GM23338 (cell line): ENCODE results near the gene CDKN2AIP. TPM values are rescaled to one million over a fixed set of nuclear protein-coding genes. Genes with fewer than 3 reads are reported as not detected.

Experiments used
- ATAC-seq: fragments of 200-7000 bp; cut with Tn5 transposase; 3 replicates; pipeline ENCODE4 v1.9.1; 2020
- DNase-seq: peaks from one replicate; pipeline ENCODE4 v3.0.0-alpha.2; 2015; ENCODE audit warnings: low spot score
- H2AFZ ChIP-seq: fragments of 200-600 bp; sonication (generic); 2 replicates; pipeline ENCODE4 v1.8.0; 2016; ENCODE audit warnings: antibody characterized with exemption, mild to moderate bottlenecking, moderate library complexity
- H3F3A ChIP-seq: fragments of 200-600 bp; sonication (generic); replicated peaks from 2 replicates; pipeline ENCODE4 v1.8.0; 2017; ENCODE audit warnings: antibody characterized with exemption, mixed run types, low read depth
- H3K27ac ChIP-seq: fragments of 200-600 bp; sonication (generic); 2 replicates; pipeline ENCODE4 v1.6.1; 2016; ENCODE audit warnings: low read depth
- H3K27me3 ChIP-seq: fragments of 200-600 bp; sonication (generic); 2 replicates; pipeline ENCODE4 v1.8.0; 2016; ENCODE audit warnings: mild to moderate bottlenecking, mixed run types, moderate library complexity; ENCODE audit not compliant: insufficient read depth
- H3K36me3 ChIP-seq: fragments of 200-600 bp; sonication (generic); 2 replicates; pipeline ENCODE4 v1.8.0; 2016; ENCODE audit warnings: mild to moderate bottlenecking; ENCODE audit not compliant: insufficient read depth
- H3K4me1 ChIP-seq: fragments of 200-600 bp; sonication (generic); 2 replicates; pipeline ENCODE4 v1.8.0; 2016; ENCODE audit warnings: mild to moderate bottlenecking, moderate library complexity; ENCODE audit not compliant: insufficient read depth
- H3K4me2 ChIP-seq: fragments of 200-600 bp; sonication (generic); 2 replicates; pipeline ENCODE4 v1.7.1; 2017; ENCODE audit warnings: mixed run types
- H3K4me3 ChIP-seq: fragments of 200-600 bp; sonication (generic); 2 replicates; pipeline ENCODE4 v1.6.1; 2016; ENCODE audit warnings: mixed run types
- H3K79me2 ChIP-seq: fragments of 200-600 bp; sonication (generic); replicated peaks from 2 replicates; pipeline ENCODE4 v1.8.0; 2017; ENCODE audit warnings: mild to moderate bottlenecking; ENCODE audit not compliant: insufficient read depth
- H3K9me2 ChIP-seq: fragments of 200-600 bp; sonication (generic); 2 replicates; pipeline ENCODE4 v1.8.0; 2017; ENCODE audit not compliant: insufficient read depth
- H4K20me1 ChIP-seq: fragments of 200-600 bp; sonication (generic); replicated peaks from 2 replicates; pipeline ENCODE4 v1.8.0; 2017; ENCODE audit warnings: mild to moderate bottlenecking; ENCODE audit not compliant: insufficient read depth
- H3K27ac Mint-ChIP-seq: 2 replicates; pipeline ENCODE4 v1.8.0; 2020; ENCODE audit warnings: inconsistent platforms, mild to moderate bottlenecking, moderate library complexity, mixed read lengths
- H3K27me3 Mint-ChIP-seq: 3 replicates; pipeline ENCODE4 v1.8.0; 2022; ENCODE audit warnings: low read depth, mild to moderate bottlenecking, moderate library complexity, mixed read lengths, inconsistent platforms; ENCODE audit not compliant: insufficient read depth, poor library complexity
- H3K36me3 Mint-ChIP-seq: 3 replicates; pipeline ENCODE4 v1.8.0; 2021; ENCODE audit warnings: low read depth, mild to moderate bottlenecking, inconsistent platforms, moderate library complexity, mixed read lengths
- H3K4me1 Mint-ChIP-seq: 3 replicates; pipeline ENCODE4 v1.8.0; 2020; ENCODE audit warnings: mild to moderate bottlenecking, inconsistent platforms, mixed read lengths
- H3K4me3 Mint-ChIP-seq: 3 replicates; pipeline ENCODE4 v1.8.0; 2021; ENCODE audit warnings: moderate library complexity, mild to moderate bottlenecking, inconsistent platforms, mixed read lengths
- H3K9me3 Mint-ChIP-seq: 3 replicates; pipeline ENCODE4 v1.8.0; 2020; ENCODE audit warnings: moderate library complexity, mild to moderate bottlenecking, inconsistent platforms, mixed read lengths
- CREB1 ChIP-seq: fragments of 250-450 bp; sonication (Bioruptor Pico); IDR thresholded peaks from 2 replicates; pipeline ENCODE4 v1.5.0; 2020; ENCODE audit warnings: low read depth, mild to moderate bottlenecking, moderate library complexity
- EZH2 ChIP-seq: fragments of 200-600 bp; sonication (generic); IDR thresholded peaks from one replicate; pipeline ENCODE4 v1.8.0; 2017; ENCODE audit warnings: antibody characterized with exemption, mild to moderate bottlenecking, low read depth; ENCODE audit not compliant: unreplicated experiment
- EZH2phosphoT487 ChIP-seq: fragments of 200-600 bp; sonication (generic); IDR thresholded peaks from one replicate; pipeline ENCODE4 v1.8.1; 2018; ENCODE audit warnings: antibody characterized with exemption; ENCODE audit not compliant: unreplicated experiment
- JUNB ChIP-seq: IDR thresholded peaks from one replicate; pipeline ENCODE4 v1.6.1; 2016; ENCODE audit warnings: antibody characterized with exemption; ENCODE audit not compliant: unreplicated experiment
- NANOG ChIP-seq: IDR thresholded peaks from 2 replicates; pipeline ENCODE4 v1.6.1; 2016; ENCODE audit warnings: antibody characterized with exemption, borderline replicate concordance
- POLR2AphosphoS5 ChIP-seq: IDR thresholded peaks from 2 replicates; pipeline ENCODE4 v1.6.1; 2016; ENCODE audit warnings: antibody characterized with exemption, low read depth
- STAT1 ChIP-seq: IDR thresholded peaks from one replicate; pipeline ENCODE4 v1.6.1; 2016; ENCODE audit warnings: antibody characterized with exemption; ENCODE audit not compliant: unreplicated experiment
- ZNF114 ChIP-seq: fragments of 250-450 bp; sonication (Bioruptor Pico); IDR thresholded peaks from 2 replicates; pipeline ENCODE4 v1.5.0; 2020; ENCODE audit warnings: mild to moderate bottlenecking, moderate library complexity
- ZNF331 ChIP-seq: fragments of 250-450 bp; sonication (Bioruptor Pico); IDR thresholded peaks from 2 replicates; pipeline ENCODE4 v1.5.0; 2020; ENCODE audit warnings: low read depth, mild to moderate bottlenecking, moderate library complexity
- polyA plus RNA-seq: library from polyadenylated mRNA; unstranded; fragments of >200 nt; fragmentation: Nextera tagmentation; extraction: Ambion mirVana; gene quantifications from 2 replicates; pipeline ENCODE4 v1.2.1, GENCODE V29; 2016
- total RNA-seq: library from RNA; depleted of rRNA; stranded (reverse); fragments of >200 nt; shearing (Covaris generic); gene quantifications from 2 replicates; pipeline ENCODE4 v1.2.3, GENCODE V29; 2014
- TF ChIP-seq, protein P1 (sequence below), 2 experiments: fragments of 200-600 bp in 1 of 2; sonication (generic) in 1 of 2; conservative IDR thresholded peaks; 2 replicates each; pipeline versions ENCODE4 v1.5.1 to v1.6.1; 2016 to 2017; ENCODE audit warnings: antibody characterized with exemption in 2 of 2, low read depth in 2 of 2, mild to moderate bottlenecking in 2 of 2, moderate library complexity in 1 of 2
- TF ChIP-seq, protein P2 (sequence below): IDR thresholded peaks from 2 replicates; pipeline ENCODE4 v1.6.1; 2016; ENCODE audit warnings: antibody characterized with exemption
- TF ChIP-seq, protein P3 (sequence below): fragments of 250-450 bp; sonication (Bioruptor Pico); IDR thresholded peaks from 2 replicates; pipeline ENCODE4 v1.5.0; 2020; ENCODE audit warnings: mild to moderate bottlenecking, moderate library complexity
- TF ChIP-seq, protein P4 (sequence below): IDR thresholded peaks from one replicate; pipeline ENCODE4 v1.6.1; 2018; ENCODE audit warnings: antibody characterized with exemption; ENCODE audit not compliant: unreplicated experiment

The CDKN2AIP gene
- total and polyA plus RNA-seq, 2 experiments from 2014 or later = 15.2 to 27.2 TPM

DNA sequence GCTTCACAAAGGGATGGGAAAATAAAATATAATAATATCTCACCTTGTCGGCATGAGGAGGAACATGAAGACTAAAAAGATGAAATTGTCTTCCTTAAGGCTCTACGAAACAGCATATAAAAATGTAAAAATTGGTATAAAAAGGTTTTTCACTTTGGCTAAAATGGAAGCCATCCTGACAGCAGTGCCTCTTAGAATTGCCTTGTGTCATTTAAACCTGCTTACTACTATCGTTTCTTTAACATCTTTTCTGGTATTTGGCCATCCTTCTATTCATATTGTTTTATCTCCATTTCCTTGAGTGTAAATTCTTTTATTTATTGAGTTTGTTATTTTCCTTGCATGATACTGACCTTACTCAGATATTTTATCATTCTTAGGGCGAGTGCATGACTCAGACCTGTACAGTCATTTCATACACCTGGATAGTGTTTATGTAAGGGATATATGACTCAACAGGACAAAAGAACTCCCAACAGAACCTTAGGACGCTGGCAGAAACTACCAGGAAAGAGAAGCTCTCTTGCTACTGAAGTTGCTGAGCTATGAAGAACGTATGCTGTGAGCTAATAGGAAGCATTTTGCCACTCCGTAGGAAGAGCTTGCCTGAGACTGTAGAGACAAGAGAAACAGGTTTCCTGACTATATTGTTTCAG is 5.8 kb upstream of the CDKN2AIP start:
- TF ChIP-seq ZNF114 (CRISPR knock-in tag) (no peak), EZH2phosphoT487 (no peak), NANOG (no peak), ZNF331 (no peak), JUNB (no peak), POLR2AphosphoS5 (no peak), STAT1 (no peak), EZH2 (no peak), CREB1 (no peak)
- TF ChIP-seq, protein P1, sequence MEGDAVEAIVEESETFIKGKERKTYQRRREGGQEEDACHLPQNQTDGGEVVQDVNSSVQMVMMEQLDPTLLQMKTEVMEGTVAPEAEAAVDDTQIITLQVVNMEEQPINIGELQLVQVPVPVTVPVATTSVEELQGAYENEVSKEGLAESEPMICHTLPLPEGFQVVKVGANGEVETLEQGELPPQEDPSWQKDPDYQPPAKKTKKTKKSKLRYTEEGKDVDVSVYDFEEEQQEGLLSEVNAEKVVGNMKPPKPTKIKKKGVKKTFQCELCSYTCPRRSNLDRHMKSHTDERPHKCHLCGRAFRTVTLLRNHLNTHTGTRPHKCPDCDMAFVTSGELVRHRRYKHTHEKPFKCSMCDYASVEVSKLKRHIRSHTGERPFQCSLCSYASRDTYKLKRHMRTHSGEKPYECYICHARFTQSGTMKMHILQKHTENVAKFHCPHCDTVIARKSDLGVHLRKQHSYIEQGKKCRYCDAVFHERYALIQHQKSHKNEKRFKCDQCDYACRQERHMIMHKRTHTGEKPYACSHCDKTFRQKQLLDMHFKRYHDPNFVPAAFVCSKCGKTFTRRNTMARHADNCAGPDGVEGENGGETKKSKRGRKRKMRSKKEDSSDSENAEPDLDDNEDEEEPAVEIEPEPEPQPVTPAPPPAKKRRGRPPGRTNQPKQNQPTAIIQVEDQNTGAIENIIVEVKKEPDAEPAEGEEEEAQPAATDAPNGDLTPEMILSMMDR (conservative IDR thresholded peaks at IDR 0.05; ENCODE audit: low read depth in 2 of 2) = no peak
- TF ChIP-seq, protein P2, sequence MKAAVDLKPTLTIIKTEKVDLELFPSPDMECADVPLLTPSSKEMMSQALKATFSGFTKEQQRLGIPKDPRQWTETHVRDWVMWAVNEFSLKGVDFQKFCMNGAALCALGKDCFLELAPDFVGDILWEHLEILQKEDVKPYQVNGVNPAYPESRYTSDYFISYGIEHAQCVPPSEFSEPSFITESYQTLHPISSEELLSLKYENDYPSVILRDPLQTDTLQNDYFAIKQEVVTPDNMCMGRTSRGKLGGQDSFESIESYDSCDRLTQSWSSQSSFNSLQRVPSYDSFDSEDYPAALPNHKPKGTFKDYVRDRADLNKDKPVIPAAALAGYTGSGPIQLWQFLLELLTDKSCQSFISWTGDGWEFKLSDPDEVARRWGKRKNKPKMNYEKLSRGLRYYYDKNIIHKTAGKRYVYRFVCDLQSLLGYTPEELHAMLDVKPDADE = no peak
- TF ChIP-seq, protein P3, sequence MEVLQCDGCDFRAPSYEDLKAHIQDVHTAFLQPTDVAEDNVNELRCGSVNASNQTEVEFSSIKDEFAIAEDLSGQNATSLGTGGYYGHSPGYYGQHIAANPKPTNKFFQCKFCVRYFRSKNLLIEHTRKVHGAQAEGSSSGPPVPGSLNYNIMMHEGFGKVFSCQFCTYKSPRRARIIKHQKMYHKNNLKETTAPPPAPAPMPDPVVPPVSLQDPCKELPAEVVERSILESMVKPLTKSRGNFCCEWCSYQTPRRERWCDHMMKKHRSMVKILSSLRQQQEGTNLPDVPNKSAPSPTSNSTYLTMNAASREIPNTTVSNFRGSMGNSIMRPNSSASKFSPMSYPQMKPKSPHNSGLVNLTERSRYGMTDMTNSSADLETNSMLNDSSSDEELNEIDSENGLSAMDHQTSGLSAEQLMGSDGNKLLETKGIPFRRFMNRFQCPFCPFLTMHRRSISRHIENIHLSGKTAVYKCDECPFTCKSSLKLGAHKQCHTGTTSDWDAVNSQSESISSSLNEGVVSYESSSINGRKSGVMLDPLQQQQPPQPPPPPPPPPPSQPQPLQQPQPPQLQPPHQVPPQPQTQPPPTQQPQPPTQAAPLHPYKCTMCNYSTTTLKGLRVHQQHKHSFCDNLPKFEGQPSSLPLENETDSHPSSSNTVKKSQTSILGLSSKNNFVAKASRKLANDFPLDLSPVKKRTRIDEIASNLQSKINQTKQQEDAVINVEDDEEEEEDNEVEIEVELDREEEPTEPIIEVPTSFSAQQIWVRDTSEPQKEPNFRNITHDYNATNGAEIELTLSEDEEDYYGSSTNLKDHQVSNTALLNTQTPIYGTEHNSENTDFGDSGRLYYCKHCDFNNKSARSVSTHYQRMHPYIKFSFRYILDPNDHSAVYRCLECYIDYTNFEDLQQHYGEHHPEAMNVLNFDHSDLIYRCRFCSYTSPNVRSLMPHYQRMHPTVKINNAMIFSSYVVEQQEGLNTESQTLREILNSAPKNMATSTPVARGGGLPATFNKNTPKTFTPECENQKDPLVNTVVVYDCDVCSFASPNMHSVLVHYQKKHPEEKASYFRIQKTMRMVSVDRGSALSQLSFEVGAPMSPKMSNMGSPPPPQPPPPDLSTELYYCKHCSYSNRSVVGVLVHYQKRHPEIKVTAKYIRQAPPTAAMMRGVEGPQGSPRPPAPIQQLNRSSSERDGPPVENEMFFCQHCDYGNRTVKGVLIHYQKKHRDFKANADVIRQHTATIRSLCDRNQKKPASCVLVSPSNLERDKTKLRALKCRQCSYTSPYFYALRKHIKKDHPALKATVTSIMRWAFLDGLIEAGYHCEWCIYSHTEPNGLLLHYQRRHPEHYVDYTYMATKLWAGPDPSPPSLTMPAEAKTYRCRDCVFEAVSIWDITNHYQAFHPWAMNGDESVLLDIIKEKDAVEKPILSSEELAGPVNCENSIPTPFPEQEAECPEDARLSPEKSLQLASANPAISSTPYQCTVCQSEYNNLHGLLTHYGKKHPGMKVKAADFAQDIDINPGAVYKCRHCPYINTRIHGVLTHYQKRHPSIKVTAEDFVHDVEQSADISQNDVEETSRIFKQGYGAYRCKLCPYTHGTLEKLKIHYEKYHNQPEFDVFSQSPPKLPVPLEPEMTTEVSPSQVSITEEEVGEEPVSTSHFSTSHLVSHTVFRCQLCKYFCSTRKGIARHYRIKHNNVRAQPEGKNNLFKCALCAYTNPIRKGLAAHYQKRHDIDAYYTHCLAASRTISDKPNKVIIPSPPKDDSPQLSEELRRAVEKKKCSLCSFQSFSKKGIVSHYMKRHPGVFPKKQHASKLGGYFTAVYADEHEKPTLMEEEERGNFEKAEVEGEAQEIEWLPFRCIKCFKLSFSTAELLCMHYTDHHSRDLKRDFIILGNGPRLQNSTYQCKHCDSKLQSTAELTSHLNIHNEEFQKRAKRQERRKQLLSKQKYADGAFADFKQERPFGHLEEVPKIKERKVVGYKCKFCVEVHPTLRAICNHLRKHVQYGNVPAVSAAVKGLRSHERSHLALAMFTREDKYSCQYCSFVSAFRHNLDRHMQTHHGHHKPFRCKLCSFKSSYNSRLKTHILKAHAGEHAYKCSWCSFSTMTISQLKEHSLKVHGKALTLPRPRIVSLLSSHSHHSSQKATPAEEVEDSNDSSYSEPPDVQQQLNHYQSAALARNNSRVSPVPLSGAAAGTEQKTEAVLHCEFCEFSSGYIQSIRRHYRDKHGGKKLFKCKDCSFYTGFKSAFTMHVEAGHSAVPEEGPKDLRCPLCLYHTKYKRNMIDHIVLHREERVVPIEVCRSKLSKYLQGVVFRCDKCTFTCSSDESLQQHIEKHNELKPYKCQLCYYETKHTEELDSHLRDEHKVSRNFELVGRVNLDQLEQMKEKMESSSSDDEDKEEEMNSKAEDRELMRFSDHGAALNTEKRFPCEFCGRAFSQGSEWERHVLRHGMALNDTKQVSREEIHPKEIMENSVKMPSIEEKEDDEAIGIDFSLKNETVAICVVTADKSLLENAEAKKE (CRISPR knock-in tag) = no peak
- TF ChIP-seq, protein P4, sequence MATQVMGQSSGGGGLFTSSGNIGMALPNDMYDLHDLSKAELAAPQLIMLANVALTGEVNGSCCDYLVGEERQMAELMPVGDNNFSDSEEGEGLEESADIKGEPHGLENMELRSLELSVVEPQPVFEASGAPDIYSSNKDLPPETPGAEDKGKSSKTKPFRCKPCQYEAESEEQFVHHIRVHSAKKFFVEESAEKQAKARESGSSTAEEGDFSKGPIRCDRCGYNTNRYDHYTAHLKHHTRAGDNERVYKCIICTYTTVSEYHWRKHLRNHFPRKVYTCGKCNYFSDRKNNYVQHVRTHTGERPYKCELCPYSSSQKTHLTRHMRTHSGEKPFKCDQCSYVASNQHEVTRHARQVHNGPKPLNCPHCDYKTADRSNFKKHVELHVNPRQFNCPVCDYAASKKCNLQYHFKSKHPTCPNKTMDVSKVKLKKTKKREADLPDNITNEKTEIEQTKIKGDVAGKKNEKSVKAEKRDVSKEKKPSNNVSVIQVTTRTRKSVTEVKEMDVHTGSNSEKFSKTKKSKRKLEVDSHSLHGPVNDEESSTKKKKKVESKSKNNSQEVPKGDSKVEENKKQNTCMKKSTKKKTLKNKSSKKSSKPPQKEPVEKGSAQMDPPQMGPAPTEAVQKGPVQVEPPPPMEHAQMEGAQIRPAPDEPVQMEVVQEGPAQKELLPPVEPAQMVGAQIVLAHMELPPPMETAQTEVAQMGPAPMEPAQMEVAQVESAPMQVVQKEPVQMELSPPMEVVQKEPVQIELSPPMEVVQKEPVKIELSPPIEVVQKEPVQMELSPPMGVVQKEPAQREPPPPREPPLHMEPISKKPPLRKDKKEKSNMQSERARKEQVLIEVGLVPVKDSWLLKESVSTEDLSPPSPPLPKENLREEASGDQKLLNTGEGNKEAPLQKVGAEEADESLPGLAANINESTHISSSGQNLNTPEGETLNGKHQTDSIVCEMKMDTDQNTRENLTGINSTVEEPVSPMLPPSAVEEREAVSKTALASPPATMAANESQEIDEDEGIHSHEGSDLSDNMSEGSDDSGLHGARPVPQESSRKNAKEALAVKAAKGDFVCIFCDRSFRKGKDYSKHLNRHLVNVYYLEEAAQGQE = no peak
- Histone ChIP-seq H3K4me2 (no peak overlapping the region), H3K4me1 (peaks cover 13% of the 10 kb centered on the region), H4K20me1 (no peaks in the 10 kb centered on the region), H3F3A (peaks cover 1% of the 10 kb centered on the region; the same call in 1 of the 2 replicates), H3K27ac (no peak overlapping the region), H2AFZ (no peak overlapping the region), H3K9me2 (no peaks in the 10 kb centered on the region), H3K36me3 (no peaks in the 10 kb centered on the region), H3K27me3 (peaks cover 5% of the 10 kb centered on the region; the same call in 1 of the 2 replicates), H3K79me2 (no peaks in the 10 kb centered on the region), H3K4me3 (no peak overlapping the region)
- peaks cover 14% of the 10 kb centered on the region for H3K27me3 Mint-ChIP-seq
- H3K4me1 Mint-ChIP-seq = peaks cover 31% of the 10 kb centered on the region
- no peak for ATAC-seq
- peaks cover 7% of the 10 kb centered on the region for H3K36me3 Mint-ChIP-seq
- no peak overlapping the region; the same call in 1 of the 2 replicates for H3K27ac Mint-ChIP-seq
- no peak for DNase-seq
- peaks cover 11% of the 10 kb centered on the region for H3K9me3 Mint-ChIP-seq
- H3K4me3 Mint-ChIP-seq = no peak overlapping the region
